GM18519 (cell line): ENCODE data around the gene TMEM267.
"Not testable (repeated sequence)": the region's sequence is repeated elsewhere in the genome, so short reads cannot be mapped to it uniquely, and the experiment has no call there.

Source experiments
- ATAC-seq: cut with Tn5 transposase; IDR thresholded peaks from one replicate; pipeline ENCODE4 v1.9.1; 2021; ENCODE audit warnings: mild to moderate bottlenecking, moderate library complexity; ENCODE audit not compliant: unreplicated experiment, low FRiP score

Gene TMEM267

GRCh38 chr5:43483298-43484105 lies at the start of gene TMEM267:
TMEM267 (minus strand) TSS chr5:43483865; CDS start chr5:43453969, 29,896 bp downstream.
- ATAC-seq, result peak; percentile 65

DNA sequence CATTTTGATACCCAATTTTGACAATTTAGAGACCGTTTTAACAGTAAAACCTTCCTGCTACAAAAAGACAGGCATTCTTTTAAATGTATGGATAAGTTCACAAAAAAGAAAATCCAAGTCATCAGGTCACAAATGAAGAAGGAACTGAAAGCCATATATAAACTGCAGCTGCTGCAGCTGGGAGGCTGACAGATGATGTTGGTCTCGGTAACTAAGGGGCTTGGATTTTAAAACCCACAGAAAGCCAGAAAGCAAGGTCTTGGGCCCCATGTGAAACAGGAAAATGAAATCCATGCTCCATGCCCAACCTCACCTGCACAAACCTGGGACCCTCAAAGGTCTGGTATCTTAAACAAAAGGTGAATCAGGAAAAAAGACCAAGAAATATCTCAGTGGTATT lies 47.0 kb upstream of the TMEM267 start:
- no peak for ATAC-seq

DNA sequence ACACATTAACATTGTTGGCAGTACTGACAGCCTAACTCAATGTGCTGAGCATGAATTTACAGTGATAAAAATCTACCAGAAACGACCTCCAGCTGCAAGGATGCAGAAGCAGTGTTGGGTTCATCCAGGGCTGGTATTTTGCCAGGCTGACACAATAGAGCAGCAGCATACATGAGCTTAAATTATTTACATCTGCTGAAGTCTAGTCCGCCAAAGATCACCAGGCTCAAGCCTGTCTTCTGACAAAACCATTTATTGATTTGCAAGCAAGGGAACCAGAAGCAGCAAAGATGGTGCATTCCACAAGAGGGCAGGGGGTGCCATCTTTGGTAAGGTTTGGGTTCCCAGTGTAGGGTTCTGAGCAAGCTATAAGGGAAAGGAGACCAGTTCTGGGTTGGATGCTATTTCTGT lies 40.0 kb upstream of the TMEM267 start:
- no peak for ATAC-seq

- ATAC-seq, result no peak
Measured at GRCh38 chr5:43520615-43521014, 37.0 kb upstream of the TMEM267 start.

- ATAC-seq, result no peak
Measured at GRCh38 chr5:43515678-43516048, 32.0 kb upstream of the TMEM267 start.

DNA sequence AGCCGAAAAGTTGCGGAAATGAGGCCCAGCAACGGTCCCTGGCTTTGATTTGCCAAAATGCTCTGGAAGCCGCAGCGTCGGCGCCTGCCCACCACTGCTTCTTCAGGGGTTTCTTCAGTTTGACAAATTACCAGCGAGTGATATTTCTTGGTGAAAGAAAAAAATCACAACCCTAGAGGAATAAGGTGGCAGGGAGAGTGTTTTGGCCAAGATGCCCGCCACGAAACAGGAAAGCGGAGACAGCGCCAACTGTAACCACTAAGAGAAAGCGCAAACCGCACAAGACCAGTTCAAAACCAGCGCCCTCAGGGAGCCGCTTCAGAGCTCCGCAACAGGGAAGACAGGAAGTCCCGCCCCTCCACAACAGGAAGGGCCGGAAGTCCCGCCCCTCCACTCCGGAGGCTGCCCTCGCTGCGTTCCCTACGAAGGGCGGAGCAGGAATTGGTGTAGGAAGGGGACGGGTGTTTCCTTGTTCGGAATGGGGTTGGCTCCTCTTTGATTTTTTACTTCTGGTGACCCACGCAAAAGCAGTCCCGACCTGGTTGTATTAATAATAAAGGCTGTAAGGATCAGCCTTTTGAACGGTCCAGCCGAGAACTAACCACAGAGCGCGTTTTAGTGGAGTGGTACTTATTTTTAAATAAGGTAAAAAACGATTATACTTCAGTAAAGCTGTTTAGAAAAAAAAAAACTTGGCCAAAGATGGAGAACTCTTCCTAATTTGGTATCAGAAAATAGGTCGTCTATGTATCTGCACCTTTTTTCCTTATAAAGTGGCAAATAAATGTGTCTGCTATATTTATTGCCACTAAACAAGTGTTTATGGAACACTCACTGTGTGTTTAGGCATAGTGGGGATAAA lies 31.4 kb upstream of the TMEM267 start, which contains the start of gene C5orf34:
Gene C5orf34, minus strand, starts transcription at position 333 of the 862 bp plus-strand sequence. CDS start 5,809 bp downstream, outside the sequence.
- ATAC-seq, result peak; percentile 98

- peak; percentile 15 for ATAC-seq
Measured at GRCh38 chr5:43514471-43514815, 30.8 kb upstream of the TMEM267 start.

DNA sequence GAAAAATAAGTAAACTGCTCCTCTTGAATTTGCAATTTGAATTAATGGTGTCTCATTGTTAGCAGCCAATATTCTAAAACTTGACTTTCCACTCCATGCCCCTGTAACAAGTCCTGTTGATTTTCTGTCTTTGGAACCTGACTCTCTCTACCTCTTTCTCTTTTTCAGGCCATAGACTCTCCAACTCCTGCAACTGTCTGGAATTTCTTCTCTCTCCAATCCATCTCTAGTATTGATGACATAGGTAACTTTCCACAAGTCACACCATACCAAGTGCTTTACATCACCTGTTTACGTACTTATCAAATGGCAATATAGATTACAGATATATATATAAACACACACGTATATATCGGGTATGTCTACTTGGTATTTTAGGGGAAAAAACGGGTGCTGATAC lies 30.4 kb upstream of the TMEM267 start:
- no peak for ATAC-seq

GRCh38 chr5:43511062-43511461 lies 27.4 kb upstream of the TMEM267 start:
- ATAC-seq, result not testable (repeated sequence)

- no peak for ATAC-seq
Measured at GRCh38 chr5:43498581-43498980, 14.9 kb upstream of the TMEM267 start.

GRCh38 chr5:43497311-43498104 lies 13.8 kb upstream of the TMEM267 start:
- ATAC-seq, result no peak

DNA sequence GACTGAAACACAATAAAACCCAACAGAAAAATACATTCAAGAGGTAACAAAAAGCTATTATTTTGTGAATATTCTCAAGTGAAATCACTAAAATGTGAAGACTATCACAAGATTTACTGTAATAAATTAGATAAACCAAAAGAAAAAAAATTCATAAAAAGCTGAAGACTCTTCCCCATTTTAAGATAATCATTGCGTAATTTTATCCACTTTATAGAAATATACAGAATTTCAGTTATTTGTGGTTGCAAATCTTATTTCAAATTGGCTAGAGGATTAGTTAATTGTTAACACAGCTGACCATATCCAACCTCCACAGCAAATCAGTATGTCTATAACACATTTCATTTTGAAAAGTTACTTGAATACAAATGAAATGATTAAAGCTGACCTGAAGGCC lies 7.7 kb upstream of the TMEM267 start:
- no peak for ATAC-seq

GRCh38 chr5:43486353-43486752 lies 2.7 kb upstream of the TMEM267 start:
- ATAC-seq, result no peak

DNA sequence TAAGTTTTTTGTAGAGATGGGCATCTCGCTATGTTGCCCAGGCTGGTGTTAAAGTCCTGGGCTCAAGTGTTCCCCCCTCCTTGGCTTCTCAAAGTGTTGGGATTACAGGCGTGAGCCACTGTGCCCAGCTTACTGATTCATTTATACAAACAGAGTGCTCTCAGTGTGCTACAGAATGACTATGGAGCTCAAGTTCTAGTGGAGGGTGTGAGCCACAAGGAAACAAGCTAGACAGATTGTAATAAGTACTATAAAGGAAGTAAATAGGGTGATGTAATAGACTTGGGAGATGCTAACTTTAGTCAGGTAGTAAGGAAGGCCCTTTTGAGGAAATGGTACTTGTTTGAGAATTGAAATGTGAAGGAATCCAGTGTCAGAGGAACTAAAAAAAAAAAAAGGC lies 1.7 kb upstream of the TMEM267 start:
- ATAC-seq, result no peak

DNA sequence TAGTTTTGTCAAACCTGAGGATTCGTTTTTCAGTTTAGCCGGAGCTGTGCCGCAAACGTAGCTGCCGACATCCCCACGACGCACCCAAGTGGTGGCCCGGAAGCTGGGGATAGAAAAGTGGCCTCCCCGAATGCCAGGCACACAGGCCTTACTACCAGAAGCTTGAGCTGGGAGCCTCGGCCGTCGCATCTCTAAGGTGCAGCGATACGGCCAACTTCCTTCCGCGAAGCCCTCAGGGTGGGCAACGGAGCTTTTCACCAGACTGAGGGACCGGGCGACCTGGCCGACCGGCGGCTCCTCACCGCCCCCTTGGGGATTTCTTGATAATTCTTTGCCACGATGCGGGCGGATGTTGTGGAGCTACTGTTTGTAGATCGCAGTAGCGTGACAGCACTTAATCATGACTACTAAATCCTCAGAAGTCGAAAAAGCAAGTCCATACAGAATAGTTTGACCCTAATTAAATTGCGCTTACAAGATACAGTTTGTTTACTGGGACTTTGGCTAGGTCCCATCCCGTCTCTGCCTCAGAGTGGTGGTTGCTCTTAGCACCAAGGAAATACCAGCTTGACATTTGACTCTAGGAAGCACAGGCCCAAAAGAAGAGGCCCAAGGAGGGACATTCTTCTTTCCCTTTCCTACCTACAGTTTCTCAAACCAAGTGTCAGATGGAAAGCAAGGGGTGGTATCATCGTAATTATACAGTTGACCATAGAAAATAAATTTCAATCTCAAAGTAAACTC lies 613 bp upstream of the TMEM267 start:
- ATAC-seq, result peak; percentile 65

DNA sequence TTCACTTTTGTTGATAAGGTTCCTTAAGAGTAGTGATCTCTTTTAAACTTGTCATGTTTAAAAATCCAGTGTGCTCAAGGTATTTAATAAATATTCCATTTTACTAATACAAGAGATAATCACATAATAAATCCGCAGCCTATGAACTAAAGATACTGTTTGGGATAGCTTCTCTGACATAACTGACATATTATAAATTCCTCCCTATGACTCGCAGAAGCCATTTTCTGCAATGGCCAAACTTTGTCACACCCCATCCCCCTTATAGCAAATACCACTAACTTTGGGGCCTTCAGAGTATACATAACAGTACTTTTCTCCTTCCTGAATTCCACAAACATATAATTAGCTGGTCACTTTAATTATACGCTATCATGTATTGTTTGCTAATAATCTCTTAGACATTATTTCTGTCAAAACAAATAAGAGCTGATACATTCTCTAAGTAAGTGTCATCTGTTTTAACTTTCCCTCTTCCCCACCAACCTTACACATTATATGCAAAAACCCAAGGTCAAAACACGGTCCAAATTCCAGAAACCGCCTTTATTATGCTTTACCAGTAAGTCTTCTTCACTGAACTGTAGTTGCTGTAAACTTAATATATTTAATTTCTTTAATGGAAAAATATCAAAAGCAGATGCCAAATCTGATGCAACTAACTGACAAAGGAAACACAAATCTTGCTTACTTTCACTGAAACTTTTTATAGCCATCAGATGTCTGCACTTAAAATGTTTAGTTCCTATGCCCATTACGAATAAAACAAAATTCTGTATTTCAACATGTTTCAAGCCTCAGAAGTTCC lies 971 bp downstream of the TMEM267 start:
- ATAC-seq, result no peak

DNA sequence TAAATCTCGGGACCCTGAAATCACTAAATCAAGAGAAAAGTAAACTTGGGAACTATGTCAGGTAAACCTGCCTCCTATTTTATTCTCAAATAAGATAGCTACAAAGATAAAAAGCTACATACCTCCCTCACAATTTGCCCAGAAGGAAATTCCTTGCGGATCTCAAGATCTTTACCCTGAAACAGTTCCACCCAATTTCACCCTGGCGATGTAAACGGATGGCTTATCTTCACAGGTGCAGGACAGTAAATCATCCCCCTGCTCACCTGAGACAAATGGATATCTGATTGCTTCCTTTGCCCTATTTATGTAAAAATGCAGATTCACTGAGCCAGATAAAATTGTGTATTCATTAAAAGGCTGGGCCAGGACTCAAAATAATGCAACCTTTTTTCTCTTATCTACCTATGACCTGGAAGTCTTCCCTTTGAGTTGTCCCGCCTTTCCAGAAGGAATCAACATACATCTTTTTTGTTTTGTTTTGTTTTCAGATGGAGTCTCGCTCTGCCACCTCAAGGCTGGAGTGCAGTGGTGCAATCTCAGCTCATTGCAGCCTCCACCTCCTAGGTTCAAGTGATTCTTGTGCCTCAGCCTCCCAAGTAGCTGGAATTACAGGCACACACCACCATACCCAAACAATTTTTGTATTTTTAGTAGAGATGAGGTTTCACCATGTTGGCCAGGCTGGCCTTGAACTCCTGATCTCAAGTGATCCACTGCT lies 13.8 kb downstream of the TMEM267 start:
- ATAC-seq, result no peak

DNA sequence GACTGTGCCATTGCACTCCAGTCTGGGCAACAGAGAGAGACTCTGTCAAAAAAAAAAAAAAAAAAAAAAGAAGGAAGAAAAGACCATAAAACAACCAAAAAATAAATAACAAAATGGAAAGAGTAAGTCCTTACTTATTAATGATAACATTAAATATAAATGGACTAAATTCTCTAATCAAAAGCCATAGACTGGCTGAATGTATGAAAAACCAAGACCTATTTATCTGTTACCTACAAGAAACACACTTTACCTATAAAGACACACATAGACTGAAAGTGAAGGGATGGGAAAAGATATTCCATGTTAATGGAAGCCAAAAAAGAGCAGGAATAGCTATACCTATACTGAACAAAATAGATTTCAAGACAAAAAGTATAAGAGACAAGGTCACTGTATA lies 16.6 kb downstream of the TMEM267 start:
- no peak for ATAC-seq

DNA sequence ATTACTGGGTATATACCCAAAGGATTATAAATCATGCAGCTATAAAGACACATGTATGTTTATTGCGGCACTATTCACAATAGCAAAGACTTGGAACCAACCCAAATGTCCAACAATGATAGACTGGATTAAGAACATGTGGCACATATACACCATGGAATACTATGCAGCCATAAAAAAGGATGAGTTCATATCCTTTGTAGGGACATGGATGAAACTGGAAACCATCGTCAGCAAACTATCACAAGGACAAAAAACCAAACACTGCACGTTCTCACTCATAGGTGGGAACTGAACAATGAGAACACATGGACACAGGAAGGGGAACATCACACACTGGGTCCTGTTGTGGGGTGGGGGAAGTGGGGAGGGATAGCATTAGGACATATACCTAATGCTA lies 18.2 kb downstream of the TMEM267 start:
- not testable (repeated sequence) for ATAC-seq
